SK-N-SH (cell line): Measurements from ENCODE around the gene FBXL7.

Source experiments
- CHD2 ChIP-seq: fragments of 150-350 bp; IDR thresholded peaks from 2 replicates; pipeline ENCODE4 v1.6.1; 2018; ENCODE audit warnings: low read length; ENCODE audit not compliant: partially characterized antibody
- JUND ChIP-seq: IDR thresholded peaks from 2 replicates; pipeline ENCODE4 v1.4.0; 2012
- MAX ChIP-seq: IDR thresholded peaks from 2 replicates; pipeline ENCODE4 v1.4.0; 2012; ENCODE audit warnings: low read depth
- NRF1 ChIP-seq: IDR thresholded peaks from 2 replicates; pipeline ENCODE4 v1.6.1; 2012; ENCODE audit warnings: low read depth, mild to moderate bottlenecking, low read length
- PBX3 ChIP-seq: IDR thresholded peaks from 2 replicates; pipeline ENCODE4; 2012
- POLR2AphosphoS5 ChIP-seq: IDR thresholded peaks from 2 replicates; pipeline ENCODE4 v1.6.1; 2012; ENCODE audit warnings: low read depth, low read length
- REST ChIP-seq: IDR thresholded peaks from 2 replicates; pipeline ENCODE4 v1.6.1; 2012; ENCODE audit warnings: mild to moderate bottlenecking, low read depth, low read length, moderate library complexity
- RXRA ChIP-seq: IDR thresholded peaks from 2 replicates; pipeline ENCODE4 v1.4.0; 2012; ENCODE audit warnings: low read depth, mild to moderate bottlenecking, borderline replicate concordance
- TAF1 ChIP-seq: IDR thresholded peaks from 2 replicates; pipeline ENCODE4 v1.6.1; 2012; ENCODE audit warnings: low read depth, mild to moderate bottlenecking, low read length, moderate library complexity, borderline replicate concordance
- YY1 ChIP-seq: IDR thresholded peaks from 2 replicates; pipeline ENCODE4 v1.4.0; 2012; ENCODE audit warnings: low read depth, mild to moderate bottlenecking
- TF ChIP-seq, protein P1 (sequence below): fragments of 200-600 bp; sonication (generic); IDR thresholded peaks from 2 replicates; pipeline ENCODE4 v1.6.1; 2017; ENCODE audit warnings: antibody characterized with exemption, mild to moderate bottlenecking, moderate library complexity
- TF ChIP-seq, protein P2 (sequence below): IDR thresholded peaks from 2 replicates; pipeline ENCODE4 v1.4.0; 2012; ENCODE audit warnings: low read depth, borderline replicate concordance

DNA sequence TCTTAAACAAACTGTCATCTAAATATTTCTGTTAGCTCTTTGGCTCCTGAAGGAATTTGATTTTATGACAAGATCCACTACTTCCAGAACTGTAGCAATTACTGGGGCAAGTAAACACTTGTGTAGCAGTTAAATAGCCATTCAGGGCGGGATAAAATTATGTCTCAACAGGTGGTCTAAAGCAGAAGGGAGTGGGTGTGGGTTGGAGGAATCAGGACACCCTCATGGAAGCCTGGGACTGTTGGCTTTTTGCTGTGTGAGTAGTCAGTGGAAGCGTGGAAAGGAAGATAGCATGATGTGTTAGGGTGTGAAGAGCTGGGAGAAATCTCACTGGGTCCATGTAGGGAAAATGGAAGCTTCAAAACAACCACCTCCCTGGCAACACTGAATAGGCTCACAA lies 127.1 kb downstream of the FBXL7 start:
- TF ChIP-seq, protein P1, sequence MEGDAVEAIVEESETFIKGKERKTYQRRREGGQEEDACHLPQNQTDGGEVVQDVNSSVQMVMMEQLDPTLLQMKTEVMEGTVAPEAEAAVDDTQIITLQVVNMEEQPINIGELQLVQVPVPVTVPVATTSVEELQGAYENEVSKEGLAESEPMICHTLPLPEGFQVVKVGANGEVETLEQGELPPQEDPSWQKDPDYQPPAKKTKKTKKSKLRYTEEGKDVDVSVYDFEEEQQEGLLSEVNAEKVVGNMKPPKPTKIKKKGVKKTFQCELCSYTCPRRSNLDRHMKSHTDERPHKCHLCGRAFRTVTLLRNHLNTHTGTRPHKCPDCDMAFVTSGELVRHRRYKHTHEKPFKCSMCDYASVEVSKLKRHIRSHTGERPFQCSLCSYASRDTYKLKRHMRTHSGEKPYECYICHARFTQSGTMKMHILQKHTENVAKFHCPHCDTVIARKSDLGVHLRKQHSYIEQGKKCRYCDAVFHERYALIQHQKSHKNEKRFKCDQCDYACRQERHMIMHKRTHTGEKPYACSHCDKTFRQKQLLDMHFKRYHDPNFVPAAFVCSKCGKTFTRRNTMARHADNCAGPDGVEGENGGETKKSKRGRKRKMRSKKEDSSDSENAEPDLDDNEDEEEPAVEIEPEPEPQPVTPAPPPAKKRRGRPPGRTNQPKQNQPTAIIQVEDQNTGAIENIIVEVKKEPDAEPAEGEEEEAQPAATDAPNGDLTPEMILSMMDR: no peak
- TF ChIP-seq REST (no peak), JUND (no peak), CHD2 (no peak), TAF1 (no peak), RXRA (no peak), MAX (no peak), YY1 (no peak), NRF1 (no peak), PBX3 (no peak), POLR2AphosphoS5 (no peak)
- TF ChIP-seq, protein P2, sequence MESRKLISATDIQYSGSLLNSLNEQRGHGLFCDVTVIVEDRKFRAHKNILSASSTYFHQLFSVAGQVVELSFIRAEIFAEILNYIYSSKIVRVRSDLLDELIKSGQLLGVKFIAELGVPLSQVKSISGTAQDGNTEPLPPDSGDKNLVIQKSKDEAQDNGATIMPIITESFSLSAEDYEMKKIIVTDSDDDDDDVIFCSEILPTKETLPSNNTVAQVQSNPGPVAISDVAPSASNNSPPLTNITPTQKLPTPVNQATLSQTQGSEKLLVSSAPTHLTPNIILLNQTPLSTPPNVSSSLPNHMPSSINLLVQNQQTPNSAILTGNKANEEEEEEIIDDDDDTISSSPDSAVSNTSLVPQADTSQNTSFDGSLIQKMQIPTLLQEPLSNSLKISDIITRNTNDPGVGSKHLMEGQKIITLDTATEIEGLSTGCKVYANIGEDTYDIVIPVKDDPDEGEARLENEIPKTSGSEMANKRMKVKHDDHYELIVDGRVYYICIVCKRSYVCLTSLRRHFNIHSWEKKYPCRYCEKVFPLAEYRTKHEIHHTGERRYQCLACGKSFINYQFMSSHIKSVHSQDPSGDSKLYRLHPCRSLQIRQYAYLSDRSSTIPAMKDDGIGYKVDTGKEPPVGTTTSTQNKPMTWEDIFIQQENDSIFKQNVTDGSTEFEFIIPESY: no peak
